Astrocyte of the spinal cord (primary cell): ENCODE results near the gene SAP30L.

Experiments
- DNase-seq: peaks from one replicate; pipeline ENCODE4 v3.0.0; 2011; ENCODE audit warnings: low read depth, low spot score
- H3K4me3 ChIP-seq: 2 replicates; pipeline ENCODE4 v1.5.1; 2011; ENCODE audit warnings: low read depth, mild to moderate bottlenecking, low read length, moderate library complexity
- in situ Hi-C: cut with HindIII; loops from 2 replicates; pipeline ENCODE4 v1.10.0; 2017; ENCODE audit warnings: low sequenced_read_pairs
- TF ChIP-seq, protein P1 (sequence below): IDR thresholded peaks from 2 replicates; pipeline ENCODE4 v1.5.1; 2012; ENCODE audit warnings: low read depth, mild to moderate bottlenecking, low read length, inconsistent platforms

The SAP30L gene

GRCh38 chr5:154487541-154487940 is 41.7 kb downstream of the SAP30L start:
- in situ Hi-C loops: no loop called here
- no peak overlapping the region for H3K4me3 ChIP-seq
- TF ChIP-seq, protein P1, sequence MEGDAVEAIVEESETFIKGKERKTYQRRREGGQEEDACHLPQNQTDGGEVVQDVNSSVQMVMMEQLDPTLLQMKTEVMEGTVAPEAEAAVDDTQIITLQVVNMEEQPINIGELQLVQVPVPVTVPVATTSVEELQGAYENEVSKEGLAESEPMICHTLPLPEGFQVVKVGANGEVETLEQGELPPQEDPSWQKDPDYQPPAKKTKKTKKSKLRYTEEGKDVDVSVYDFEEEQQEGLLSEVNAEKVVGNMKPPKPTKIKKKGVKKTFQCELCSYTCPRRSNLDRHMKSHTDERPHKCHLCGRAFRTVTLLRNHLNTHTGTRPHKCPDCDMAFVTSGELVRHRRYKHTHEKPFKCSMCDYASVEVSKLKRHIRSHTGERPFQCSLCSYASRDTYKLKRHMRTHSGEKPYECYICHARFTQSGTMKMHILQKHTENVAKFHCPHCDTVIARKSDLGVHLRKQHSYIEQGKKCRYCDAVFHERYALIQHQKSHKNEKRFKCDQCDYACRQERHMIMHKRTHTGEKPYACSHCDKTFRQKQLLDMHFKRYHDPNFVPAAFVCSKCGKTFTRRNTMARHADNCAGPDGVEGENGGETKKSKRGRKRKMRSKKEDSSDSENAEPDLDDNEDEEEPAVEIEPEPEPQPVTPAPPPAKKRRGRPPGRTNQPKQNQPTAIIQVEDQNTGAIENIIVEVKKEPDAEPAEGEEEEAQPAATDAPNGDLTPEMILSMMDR: no peak
- no peak for DNase-seq

GRCh38 chr5:154491941-154492340 is 46.1 kb downstream of the SAP30L start:
- DNase-seq: no peak
- TF ChIP-seq, protein P1: no peak
- in situ Hi-C loops: no loop called here
- no peak overlapping the region for H3K4me3 ChIP-seq

DNA sequence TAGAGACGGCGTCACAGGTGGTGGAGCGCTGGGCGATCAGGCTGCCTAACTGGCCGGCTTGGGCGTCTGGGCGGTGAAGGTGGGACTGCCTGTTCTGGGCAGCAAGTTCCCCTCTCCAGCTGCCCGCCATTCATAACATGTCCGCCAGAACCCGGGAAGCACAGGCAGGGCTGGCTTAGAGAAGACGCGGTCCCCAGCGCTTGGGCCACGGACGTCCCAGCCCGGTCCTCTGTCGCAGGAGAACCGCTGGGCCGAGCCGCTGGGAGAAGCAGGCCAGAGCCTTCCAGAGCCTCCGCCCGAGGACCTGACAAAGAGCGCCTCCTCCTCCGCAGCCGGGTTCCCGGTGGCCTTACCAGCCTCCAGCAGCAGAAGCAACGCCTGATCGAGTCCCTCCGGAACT is 47.5 kb downstream of the SAP30L start:
- DNase-seq: no peak
- H3K4me3 ChIP-seq: no peak overlapping the region
- in situ Hi-C loops: no loop called here
- TF ChIP-seq, protein P1: no peak

GRCh38 chr5:154494036-154494435 is 48.2 kb downstream of the SAP30L start:
- TF ChIP-seq, protein P1: no peak
- no peak for DNase-seq
- no peak overlapping the region for H3K4me3 ChIP-seq

DNA sequence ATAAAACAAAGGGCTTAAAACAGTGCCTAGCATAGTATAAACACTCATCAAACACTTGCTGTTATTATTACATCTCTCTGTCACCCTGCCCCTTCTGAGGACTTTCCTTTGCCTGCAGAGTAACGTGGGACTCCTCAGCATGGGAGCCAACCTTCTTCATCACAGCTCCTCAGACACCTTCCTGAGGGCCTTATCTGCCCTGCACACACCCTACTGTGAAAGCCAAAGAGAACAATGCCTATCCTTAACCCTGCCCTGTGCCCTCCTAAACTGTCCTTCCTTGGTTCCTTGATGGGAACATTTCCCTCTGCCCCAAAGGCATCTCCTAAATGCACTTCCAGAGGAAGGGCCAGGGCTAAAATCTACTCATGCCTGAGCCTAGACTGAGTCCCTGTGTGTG is 52.8 kb downstream of the SAP30L start:
- in situ Hi-C loops: no loop called here
- H3K4me3 ChIP-seq: no peak overlapping the region
- DNase-seq: no peak
- TF ChIP-seq, protein P1: no peak

More at GRCh38 chr5:154494036-154494435, 48.2 kb downstream of the SAP30L start:
- in situ Hi-C loops: no loop called here

DNA sequence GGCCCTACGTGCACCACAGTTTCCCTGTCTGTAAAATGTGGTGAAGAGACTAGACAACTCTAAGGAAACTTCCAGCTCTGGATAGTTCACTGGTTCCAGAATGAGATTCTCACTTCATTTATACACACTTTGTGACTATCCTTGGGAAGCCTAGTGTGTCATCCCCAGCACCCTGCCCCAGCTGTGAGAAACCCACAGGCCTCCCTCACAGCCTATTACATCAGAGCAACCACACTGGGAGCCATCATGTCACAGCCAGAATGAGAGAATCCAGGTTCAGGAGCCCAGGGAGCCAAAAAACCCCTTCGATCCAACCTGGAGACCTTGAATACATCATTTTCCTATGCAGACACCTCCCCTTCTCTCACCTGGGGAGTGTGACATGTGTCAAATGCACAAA is 53.2 kb downstream of the SAP30L start:
- TF ChIP-seq, protein P1: no peak
- no peak overlapping the region for H3K4me3 ChIP-seq
- in situ Hi-C loops: no loop called here
- DNase-seq: no peak

DNA sequence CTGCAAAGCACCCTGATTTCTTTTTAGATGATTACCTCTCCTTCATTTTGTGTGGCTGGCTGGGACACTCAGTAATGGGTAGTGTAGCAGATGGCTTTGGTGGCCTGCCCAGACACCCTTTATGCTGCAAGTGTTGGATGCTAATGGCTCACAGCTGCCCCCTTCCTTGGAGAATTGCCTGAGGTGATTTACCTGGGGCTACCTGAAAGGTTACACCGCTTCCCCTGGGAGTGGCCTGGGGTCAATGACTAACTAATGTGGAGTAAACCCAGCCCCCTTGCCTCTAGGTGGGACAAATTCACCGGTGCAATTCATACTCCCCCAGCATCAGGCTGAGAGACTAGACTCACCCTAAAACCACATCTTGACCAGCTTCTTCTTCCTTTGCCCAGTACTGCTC is 55.8 kb downstream of the SAP30L start:
- TF ChIP-seq, protein P1: no peak
- in situ Hi-C loops: no loop called here
- DNase-seq: no peak
- no peak overlapping the region for H3K4me3 ChIP-seq
